ENCODE measurements around the gene DPY30. TPM values are rescaled to one million over a fixed set of nuclear protein-coding genes. Genes with fewer than 3 reads are reported as not detected.

Gene DPY30
- total and polyA plus RNA-seq, 2 donors from 2014 or later, result 59.2 to 128 TPM

GRCh38 chr2:32064713-32065112 is 25.1 kb upstream of the DPY30 start:
- DNase-seq (no peak), FAIRE-seq (no peak)
- Histone ChIP-seq H3K9ac (ENCODE audit: low read length in 3 of 3) (peak overlapping the region in 2 of 3 donors; percentile 36 to 65), H3K36me3 (ENCODE audit: control insufficient read depth in 2 of 3, insufficient read depth in 3 of 3, low read length in 3 of 3) (no peaks in the 10 kb centered on the region), H3K27me3 (ENCODE audit: control insufficient read depth, insufficient read depth, low read length) (no peaks in the 10 kb centered on the region), H3K4me1 (ENCODE audit: control insufficient read depth in 2 of 3, insufficient read depth in 2 of 3, low read depth in 1 of 3, low read length in 3 of 3) (peaks cover 0 to 8% (median 0%) of the 10 kb centered on the region in 3 donors), H3K4me3 (ENCODE audit: low read length in 3 of 3) (peak overlapping the region; percentile 69 to 93 (median 90)), H3K9me3 (ENCODE audit: control insufficient read depth in 2 of 3, insufficient read depth in 1 of 3, low read length in 3 of 3) (no peaks in the 10 kb centered on the region), H3K27ac (ENCODE audit: low read depth in 2 of 2, low read length in 2 of 2) (no peak overlapping the region)
- TF ChIP-seq CTCF (IDR thresholded peaks at IDR 0.05; ENCODE audit: borderline replicate concordance, extremely low read depth, insufficient read depth), result no peak
- intact Hi-C loops (cut with DNase I), result no loop called here

DNA sequence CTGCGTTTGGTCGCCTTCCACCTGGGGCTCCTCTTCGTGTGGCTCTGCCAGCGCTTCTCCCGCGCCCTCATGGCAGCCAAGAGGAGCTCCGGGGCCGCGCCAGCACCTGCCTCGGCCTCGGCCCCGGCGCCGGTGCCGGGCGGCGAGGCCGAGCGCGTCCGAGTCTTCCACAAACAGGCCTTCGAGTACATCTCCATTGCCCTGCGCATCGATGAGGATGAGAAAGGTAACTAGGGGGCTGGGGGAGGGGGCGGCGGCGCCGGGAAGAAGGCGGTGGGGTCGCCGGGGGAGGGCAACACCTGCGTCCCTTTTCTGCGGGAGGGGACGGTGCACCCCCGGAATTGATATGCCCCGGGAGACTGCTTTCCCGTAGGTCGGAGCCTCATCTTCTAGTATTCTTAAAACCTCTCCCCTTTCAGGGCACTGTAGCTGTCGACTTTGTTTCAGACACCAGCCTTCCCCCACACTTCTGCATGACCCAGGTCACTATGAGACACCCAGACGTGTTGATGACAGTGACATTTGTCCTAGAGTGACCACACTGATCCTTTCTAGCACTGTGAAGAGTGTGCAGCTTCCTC is 24.5 kb upstream of the DPY30 start:
- H3K9me3 ChIP-seq (ENCODE audit: control insufficient read depth in 2 of 3, insufficient read depth in 1 of 3, low read length in 3 of 3), result no peaks in the 10 kb centered on the region
- H3K9ac ChIP-seq (ENCODE audit: low read length in 3 of 3), result peak overlapping the region; percentile 36 to 65 (median 63)
- peaks cover 0 to 8% (median 0%) of the 10 kb centered on the region in 3 donors for H3K4me1 ChIP-seq (ENCODE audit: control insufficient read depth in 2 of 3, insufficient read depth in 2 of 3, low read depth in 1 of 3, low read length in 3 of 3)
- H3K27ac ChIP-seq (ENCODE audit: low read depth in 2 of 2, low read length in 2 of 2), result peak overlapping the region; percentile 67 to 89
- intact Hi-C loops (cut with DNase I), result no loop called here
- no peak for FAIRE-seq
- no peaks in the 10 kb centered on the region for H3K27me3 ChIP-seq (ENCODE audit: control insufficient read depth, insufficient read depth, low read length)
- TF ChIP-seq CTCF (IDR thresholded peaks at IDR 0.05; ENCODE audit: borderline replicate concordance, extremely low read depth, insufficient read depth), result no peak
- H3K36me3 ChIP-seq (ENCODE audit: control insufficient read depth in 2 of 3, insufficient read depth in 3 of 3, low read length in 3 of 3), result no peaks in the 10 kb centered on the region
- H3K4me3 ChIP-seq (ENCODE audit: low read length in 3 of 3), result peak overlapping the region; percentile 69 to 93 (median 90)
- peak in 4 of 5 donors; percentile 21 to 77 (median 43) for DNase-seq

DNA sequence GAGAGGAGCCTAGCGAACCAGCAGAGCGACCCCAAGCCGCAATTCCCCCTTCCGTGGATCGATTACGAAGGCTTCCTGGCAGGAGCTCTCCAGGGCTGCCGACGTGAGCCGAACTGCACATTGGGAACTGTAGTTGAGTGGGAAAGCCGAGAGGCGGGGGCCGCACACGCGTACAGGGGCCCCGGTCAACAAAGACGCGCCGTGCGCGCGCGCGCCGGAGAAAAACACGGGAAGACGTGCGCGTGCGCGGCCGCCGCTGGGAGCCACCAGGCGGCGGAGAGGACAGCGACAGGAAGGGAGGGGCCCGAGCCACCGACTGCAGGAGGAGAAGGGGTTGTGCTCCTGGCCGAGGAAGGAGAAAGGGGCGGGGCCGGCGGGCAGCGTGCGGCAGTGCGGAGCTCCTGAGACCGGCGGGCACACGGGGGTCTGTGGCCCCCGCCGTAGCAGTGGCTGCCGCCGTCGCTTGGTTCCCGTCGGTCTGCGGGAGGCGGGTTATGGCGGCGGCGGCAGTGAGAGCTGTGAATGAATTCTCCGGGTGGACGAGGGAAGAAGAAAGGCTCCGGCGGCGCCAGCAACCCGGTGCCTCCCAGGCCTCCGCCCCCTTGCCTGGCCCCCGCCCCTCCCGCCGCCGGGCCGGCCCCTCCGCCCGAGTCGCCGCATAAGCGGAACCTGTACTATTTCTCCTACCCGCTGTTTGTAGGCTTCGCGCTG is 23.9 kb upstream of the DPY30 start, which contains the start of gene SPAST:
SPAST (plus strand) TSS at position 247 of the 711 bp plus-strand sequence; CDS start at position 523, 276 bp downstream.
- Histone ChIP-seq H3K4me1 (ENCODE audit: control insufficient read depth in 2 of 3, insufficient read depth in 2 of 3, low read depth in 1 of 3, low read length in 3 of 3) (peaks cover 0 to 8% (median 0%) of the 10 kb centered on the region in 3 donors), H3K27ac (ENCODE audit: low read depth in 2 of 2, low read length in 2 of 2) (peak within 1 kb of the TSS; percentile 89 to 96), H3K4me3 (ENCODE audit: low read length in 3 of 3) (peak within 1 kb of the TSS; percentile 92 to 95 (median 93)), H3K36me3 (ENCODE audit: control insufficient read depth in 2 of 3, insufficient read depth in 3 of 3, low read length in 3 of 3) (no peaks in the 10 kb centered on the region), H3K9me3 (ENCODE audit: control insufficient read depth in 2 of 3, insufficient read depth in 1 of 3, low read length in 3 of 3) (no peaks in the 10 kb centered on the region), H3K27me3 (ENCODE audit: control insufficient read depth, insufficient read depth, low read length) (no peaks in the 10 kb centered on the region), H3K9ac (ENCODE audit: low read length in 3 of 3) (peak within 1 kb of the TSS; percentile 72 to 84 (median 83))
- DNase-seq, result peak; percentile 98 to 99 (median 99)
- intact Hi-C loops (cut with DNase I), result no loop called here
- FAIRE-seq, result no peak
- peak; percentile 41 for TF ChIP-seq CTCF (IDR thresholded peaks at IDR 0.05; ENCODE audit: borderline replicate concordance, extremely low read depth, insufficient read depth)

All from kidney (tissue), 14 donors.